ENCODE data around the gene ANXA11. TPM values are rescaled to one million over a fixed set of nuclear protein-coding genes. Genes with fewer than 3 reads are reported as not detected.
A peak's percentile ranks its signal among the peaks of the same experiment; 100 is the strongest.

Gene ANXA11
- total RNA-seq, 1 experiment from 2014 or later, result 68.1 TPM

DNA sequence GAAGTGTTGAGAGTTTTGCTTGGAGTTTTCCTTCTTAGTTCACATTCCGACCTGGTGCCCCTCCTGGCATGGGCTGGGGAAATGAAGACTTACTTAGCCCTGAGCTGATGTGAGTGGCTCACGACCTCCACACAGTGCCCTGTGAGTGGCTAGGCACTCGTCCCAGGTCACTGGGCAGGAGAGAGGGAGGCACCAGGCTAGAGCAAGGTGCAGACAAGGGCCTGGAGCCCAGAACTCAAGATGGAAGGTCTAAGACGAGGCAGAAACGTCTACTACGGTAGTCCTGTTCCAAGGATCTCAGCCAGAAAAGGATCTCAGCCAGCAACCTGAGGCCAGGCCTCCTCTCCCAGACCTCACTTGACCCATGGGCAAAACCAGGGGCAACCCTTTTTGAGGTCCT, 22.4 kb downstream of the ANXA11 start:
- WGBS (ENCODE audit: extremely low coverage, insufficient read length, low lambda C conversion rate), result no CpG with 5 or more reads among the region's 6 CpGs
- TF ChIP-seq, protein P1, sequence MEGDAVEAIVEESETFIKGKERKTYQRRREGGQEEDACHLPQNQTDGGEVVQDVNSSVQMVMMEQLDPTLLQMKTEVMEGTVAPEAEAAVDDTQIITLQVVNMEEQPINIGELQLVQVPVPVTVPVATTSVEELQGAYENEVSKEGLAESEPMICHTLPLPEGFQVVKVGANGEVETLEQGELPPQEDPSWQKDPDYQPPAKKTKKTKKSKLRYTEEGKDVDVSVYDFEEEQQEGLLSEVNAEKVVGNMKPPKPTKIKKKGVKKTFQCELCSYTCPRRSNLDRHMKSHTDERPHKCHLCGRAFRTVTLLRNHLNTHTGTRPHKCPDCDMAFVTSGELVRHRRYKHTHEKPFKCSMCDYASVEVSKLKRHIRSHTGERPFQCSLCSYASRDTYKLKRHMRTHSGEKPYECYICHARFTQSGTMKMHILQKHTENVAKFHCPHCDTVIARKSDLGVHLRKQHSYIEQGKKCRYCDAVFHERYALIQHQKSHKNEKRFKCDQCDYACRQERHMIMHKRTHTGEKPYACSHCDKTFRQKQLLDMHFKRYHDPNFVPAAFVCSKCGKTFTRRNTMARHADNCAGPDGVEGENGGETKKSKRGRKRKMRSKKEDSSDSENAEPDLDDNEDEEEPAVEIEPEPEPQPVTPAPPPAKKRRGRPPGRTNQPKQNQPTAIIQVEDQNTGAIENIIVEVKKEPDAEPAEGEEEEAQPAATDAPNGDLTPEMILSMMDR (conservative IDR thresholded peaks at IDR 0.05), result no peak
- Histone ChIP-seq H3T11ph (ENCODE audit: low read length) (no peak overlapping the region), H3K23me2 (ENCODE audit: insufficient read length, low read depth, low read length, poor library complexity, severe bottlenecking) (no peaks in the 10 kb centered on the region), H3K9ac (ENCODE audit: extremely low read depth, insufficient read length, low read length) (no peak overlapping the region), H3K4ac (ENCODE audit: low read depth, low read length) (no peak overlapping the region), H3K79me2 (ENCODE audit: insufficient read depth, low read length) (no peaks in the 10 kb centered on the region), H3K56ac (ENCODE audit: insufficient read length, low read depth, low read length) (no peak overlapping the region), H3K14ac (ENCODE audit: insufficient read depth, low read length) (no peak overlapping the region), H2AFZ (ENCODE audit: low read length) (no peak overlapping the region), H3K9me3 (ENCODE audit: control insufficient read depth, low read depth, low read length) (no peaks in the 10 kb centered on the region), H2BK5ac (ENCODE audit: insufficient read length, low read length) (no peak overlapping the region), H3K23ac (ENCODE audit: insufficient read length, low read depth, low read length) (no peak overlapping the region), H3K27ac (ENCODE audit: insufficient read length, low read depth, low read length) (no peak overlapping the region), H3K79me1 (ENCODE audit: insufficient read depth, low read depth, low read length, poor library complexity, severe bottlenecking) (peaks cover 3% of the 10 kb centered on the region), H2BK15ac (ENCODE audit: low read depth, low read length) (no peak overlapping the region), H3K4me1 (ENCODE audit: insufficient read depth, low read length) (0 out of 2 replicates have a peak, but pooled peaks cover 2% of the 10 kb centered on the region), H2BK12ac (ENCODE audit: insufficient read length, low read depth, low read length) (no peak overlapping the region), H4K20me1 (ENCODE audit: control insufficient read depth, insufficient read depth, insufficient read length) (no peaks in the 10 kb centered on the region), H2BK120ac (ENCODE audit: low read depth, low read length, poor library complexity, severe bottlenecking) (no peak overlapping the region), H2BK20ac (ENCODE audit: low read depth, low read length, poor library complexity, severe bottlenecking) (no peak overlapping the region), H3K27me3 (ENCODE audit: insufficient read depth, low read length) (no peaks in the 10 kb centered on the region), H4K91ac (ENCODE audit: insufficient read length, low read depth, low read length) (no peak overlapping the region), H3K4me2 (ENCODE audit: insufficient read depth, insufficient read length, low read length) (no peak overlapping the region), H2AK5ac (ENCODE audit: insufficient read length, low read length) (no peak overlapping the region), H4K8ac (replicated peaks; ENCODE audit: insufficient read length, low read depth, low read length) (no peak overlapping the region), H4K5ac (ENCODE audit: insufficient read length, low read depth, low read length) (no peak overlapping the region), H3K18ac (ENCODE audit: insufficient read length, low read depth, low read length) (no peak overlapping the region)
- H3K4me3 Mint-ChIP-seq, result no peak overlapping the region
- H3K27ac Mint-ChIP-seq, result peak overlapping the region in 2 of 3 experiments; percentile 17 to 70; a peak in 1 of 7 replicates
- H3K27me3 Mint-ChIP-seq (ENCODE audit: low read depth), result no peaks in the 10 kb centered on the region
- H3K4me1 Mint-ChIP-seq, result peaks cover 7 to 33% of the 10 kb centered on the region in 2 experiments; a peak in 3 of 4 replicates
- DNase-seq, result no peak
- H3K36me3 Mint-ChIP-seq (ENCODE audit: insufficient read depth in 1 of 3, low read depth in 3 of 3), result peaks cover 0 to 2% (median 0%) of the 10 kb centered on the region in 3 experiments; a peak in 1 of 7 replicates
- no peaks in the 10 kb centered on the region for H3K9me3 Mint-ChIP-seq

Data from H9 (cell line).